NCI-H2196 (cell line): ENCODE results near the gene PHB1.

ENCODE experiments used
- DNase-seq: peaks from one replicate; lab custom pipeline; 2025; ENCODE audit not compliant: unreplicated experiment; lab: John Stamatoyannopoulos, UW

The PHB1 gene

GRCh38 chr17:49357516-49357915 lies 57.2 kb downstream of the PHB1 start:
- DNase-seq, result no peak

DNA sequence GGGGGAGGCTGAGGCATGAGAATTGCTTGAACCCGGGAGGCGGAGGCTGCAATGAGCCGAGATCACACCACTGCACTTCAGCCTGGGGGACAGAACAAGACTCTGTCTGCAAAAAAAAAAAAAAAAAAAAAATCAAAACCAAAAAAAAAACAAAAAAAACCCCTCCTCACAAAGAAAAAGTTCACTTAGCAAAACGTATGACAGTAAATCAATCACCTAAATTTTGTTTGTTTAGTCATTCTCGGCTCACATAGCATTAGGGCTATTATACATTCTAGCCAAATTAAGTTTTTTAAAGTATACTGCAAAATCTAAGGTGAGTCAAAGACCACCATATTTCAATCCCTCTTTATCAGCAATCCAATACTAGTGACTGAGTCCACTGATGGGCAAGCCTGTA lies 58.4 kb downstream of the PHB1 start:
- DNase-seq, result no peak
